ENCODE data around the gene ACOT8.
"Not testable (repeated sequence)": the region's sequence is repeated elsewhere in the genome, so short reads cannot be mapped to it uniquely, and the experiment has no call there.

ACOT8 gene

DNA sequence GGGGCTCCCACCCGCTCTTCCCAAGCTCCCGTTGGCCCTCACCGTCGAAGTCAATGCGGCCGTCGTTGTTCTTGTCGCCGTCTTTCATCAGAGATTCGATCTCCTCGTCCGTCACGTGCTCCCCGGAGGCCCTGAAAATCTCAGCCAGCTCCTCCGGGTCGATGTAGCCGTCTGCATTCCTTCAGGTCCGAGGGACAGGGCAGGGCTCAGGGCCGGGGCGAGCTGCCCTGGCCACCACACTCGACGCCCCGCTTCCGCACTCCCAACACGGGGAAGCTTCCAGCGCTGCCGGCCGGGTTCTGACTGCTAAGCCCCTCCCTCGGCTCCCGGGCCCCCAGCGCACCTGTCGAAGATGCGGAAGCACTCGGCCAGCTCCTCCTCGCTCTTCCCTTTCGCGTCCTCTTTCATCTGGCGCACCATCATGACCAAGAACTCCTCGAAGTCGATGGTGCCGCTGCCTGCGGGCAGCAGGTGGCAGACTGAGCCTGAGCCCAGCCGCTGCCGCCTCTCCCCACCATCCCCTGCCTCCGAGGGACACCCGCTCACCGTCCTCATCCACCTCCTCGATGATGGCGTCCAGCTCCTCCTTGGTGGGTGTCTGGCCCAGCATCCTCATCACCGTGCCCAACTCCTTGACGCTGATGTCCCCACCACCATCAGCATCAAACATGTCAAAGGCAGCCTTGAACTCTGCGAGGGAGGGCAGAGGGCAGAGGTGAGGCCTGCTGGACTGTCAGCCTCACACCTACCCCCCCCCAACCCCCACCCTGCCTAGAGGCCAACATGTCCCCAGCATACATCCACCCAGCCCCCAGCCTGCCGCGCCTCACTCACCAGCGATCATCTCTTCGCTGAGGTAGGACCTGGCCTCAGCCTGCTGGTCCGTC is 33.0 kb downstream of the ACOT8 start:
- peak; percentile 28 for DNase-seq

- DNase-seq: no peak
These were observed 34.3 kb downstream of the ACOT8 start for GRCh38 chr20:45822857-45823256.

GRCh38 chr20:45821947-45822346 is 35.2 kb downstream of the ACOT8 start:
- no peak for DNase-seq

- DNase-seq: no peak
These were observed 37.7 kb downstream of the ACOT8 start for GRCh38 chr20:45819466-45819865.

- no peak for DNase-seq
These were observed 39.0 kb downstream of the ACOT8 start for GRCh38 chr20:45818239-45818638.

- DNase-seq: no peak
These were observed 39.6 kb downstream of the ACOT8 start for GRCh38 chr20:45817376-45818194.

DNA sequence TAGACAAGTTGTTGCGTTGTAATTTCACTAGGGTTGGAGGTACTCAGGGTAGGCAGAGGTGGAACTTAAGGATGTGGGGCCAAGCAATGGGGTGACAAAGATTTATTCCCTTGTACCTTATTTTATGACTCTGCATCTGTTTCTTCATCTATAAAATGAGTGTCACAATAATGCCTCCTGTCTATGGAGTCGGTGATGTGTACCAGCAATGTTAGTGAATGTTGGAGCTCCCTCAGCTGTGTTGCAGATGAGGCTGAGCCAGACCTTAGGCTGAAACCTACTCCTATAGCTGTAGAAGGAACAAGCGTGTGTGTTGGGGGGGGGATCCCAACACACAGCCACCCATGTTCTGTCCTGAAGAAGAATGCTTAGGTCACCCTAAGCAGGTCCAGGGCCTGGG is 40.2 kb downstream of the ACOT8 start:
- no peak for DNase-seq

DNA sequence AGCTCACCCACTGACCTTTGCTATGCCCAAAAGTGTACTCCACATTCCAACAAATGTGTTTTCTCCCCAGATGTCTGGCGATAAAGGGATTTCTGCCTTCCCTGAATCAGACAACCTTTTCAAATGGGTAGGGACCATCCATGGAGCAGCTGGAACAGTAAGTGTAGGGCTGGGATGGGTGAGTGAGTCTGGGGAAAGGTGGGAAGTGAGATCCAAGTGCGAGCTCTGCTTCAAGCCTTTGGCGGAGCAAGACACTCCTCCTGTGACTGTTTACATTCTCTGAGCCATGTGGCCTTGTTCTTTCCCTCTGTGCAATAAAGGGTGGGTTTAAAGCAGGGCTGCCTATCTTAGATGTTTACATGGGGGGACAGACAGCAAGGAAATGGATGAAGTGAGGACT is 42.9 kb downstream of the ACOT8 start:
- no peak for DNase-seq

GRCh38 chr20:45813489-45813888 is 43.7 kb downstream of the ACOT8 start:
- no peak for DNase-seq

DNA sequence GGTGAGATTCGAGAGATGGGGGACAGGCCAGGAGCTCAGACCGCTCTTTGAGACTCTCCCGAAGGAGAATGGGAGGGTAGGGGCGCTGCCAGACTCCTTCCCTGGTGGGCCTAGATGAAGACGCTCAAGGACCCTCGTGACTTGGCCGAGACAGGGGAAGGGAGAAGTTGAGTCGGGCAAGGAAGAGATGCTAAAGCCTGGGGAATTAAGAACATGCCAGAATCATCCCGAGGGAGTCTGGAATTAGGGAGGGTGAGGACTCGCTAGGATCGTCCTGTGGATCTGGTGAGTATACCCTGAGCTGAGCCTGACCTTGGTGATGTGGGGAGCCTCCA is 44.2 kb downstream of the ACOT8 start:
- no peak for DNase-seq

- peak; percentile 92 for DNase-seq
These were observed 44.8 kb downstream of the ACOT8 start, which contains the start of gene UBE2C for GRCh38 chr20:45812157-45813005. Gene UBE2C, plus strand, starts transcription at chr20:45812644. Its CDS starts 52 bp downstream, at chr20:45812696.

DNA sequence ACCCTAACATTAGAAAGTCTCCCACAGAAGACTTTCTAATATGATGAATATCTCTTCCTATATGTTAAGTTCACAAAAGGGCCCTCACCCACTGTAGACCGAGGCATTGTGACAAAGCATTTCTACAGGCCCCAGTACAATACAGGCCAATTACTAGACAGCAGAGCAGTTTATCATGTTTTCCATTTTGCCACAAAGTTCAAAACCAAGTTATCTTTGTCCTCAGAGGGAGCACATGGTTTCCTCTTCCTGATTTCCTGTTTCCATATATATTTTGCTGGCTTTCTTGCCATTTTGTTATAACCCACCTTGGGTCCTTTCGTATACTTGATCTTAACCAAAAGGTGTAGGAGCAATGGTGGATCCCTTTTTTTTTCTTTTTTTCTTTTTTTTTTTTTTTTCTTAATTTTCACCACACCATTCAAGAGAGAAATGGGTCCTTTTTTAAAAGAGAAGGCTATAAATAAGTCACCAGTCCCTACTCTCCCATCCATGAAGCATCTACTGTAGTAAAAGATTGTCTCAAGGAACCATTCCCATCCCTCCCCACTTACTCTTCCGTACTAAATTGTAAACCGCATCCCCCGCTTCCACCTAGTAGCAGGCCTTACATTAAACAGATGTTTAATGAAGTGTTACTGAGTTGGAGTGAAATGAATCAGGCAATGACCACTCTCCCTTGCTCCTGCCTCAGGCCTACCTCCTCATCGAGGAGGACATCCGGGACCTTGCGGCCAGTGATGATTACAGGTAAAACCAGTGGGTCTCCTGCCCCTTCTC is 46.8 kb downstream of the ACOT8 start:
- DNase-seq: no peak

DNA sequence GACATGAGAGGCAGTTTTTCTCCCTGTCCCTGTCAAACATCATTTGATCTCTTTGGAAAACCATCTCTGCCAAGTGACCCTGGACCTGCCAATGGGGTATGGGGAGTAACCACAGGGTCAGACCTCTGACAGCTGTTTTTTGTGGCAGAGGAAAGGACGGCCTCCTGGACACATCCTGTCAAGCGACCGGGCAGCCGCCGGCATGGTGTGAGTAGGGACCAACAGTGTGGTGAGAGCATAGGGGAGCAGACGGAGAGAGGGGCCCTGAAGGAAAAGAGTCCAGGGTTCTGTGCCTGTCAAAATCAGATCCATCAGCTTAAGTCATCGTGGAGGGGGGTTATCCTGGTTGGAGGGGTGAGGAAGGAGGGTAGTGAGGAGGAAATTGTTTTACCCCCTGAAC is 55.3 kb downstream of the ACOT8 start:
- no peak for DNase-seq

DNA sequence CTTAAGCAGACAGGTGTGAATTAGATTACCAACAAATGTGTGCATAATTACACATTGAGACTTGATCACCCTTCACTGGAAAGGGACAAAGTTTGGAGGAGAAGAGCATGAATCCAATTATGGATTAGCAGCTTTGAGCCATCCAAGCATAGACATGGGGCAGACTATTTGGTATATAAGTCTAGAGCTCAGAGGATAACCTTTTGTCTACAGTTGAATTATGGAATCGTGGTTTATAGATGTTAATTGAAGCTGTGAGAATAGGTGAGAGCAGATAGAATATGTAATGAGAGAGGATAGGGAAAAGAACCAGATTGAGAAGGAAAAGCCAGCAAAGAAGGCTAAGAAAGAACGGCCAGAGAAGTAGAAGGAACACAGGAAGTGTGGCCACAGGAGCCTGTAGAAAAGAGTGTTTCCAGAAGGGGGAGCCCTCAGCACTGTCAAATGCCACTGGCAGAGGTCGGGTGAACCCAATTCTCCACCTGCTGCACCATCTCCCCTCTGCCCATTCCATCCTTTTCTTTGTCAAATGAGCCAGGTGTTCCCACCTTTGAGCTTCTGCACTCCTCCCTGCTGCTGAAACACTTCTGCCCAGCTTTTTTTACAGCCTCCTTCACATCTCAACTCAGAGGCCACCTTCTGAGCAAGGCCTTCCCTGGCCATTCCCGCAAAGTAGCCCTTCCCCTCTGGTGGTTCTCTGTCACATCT is 58.1 kb downstream of the ACOT8 start:
- DNase-seq: peak; percentile 42

DNA sequence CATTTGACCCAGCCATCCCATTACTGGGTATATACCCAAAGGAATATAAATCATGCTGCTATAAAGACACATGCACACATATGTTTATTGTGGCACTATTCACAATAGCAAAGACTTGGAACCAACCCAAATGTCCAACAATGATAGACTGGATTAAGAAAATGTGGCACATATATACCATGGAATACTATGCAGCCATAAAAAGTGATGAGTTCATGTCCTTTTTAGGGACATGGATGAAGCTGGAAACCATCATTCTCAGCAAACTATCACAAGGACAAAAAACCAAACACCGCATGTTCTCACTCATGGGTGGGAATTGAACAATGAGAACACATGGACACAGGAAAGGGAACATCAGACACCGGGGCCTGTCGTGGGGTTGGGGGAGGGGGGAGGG is 59.2 kb downstream of the ACOT8 start:
- not testable (repeated sequence) for DNase-seq

DNA sequence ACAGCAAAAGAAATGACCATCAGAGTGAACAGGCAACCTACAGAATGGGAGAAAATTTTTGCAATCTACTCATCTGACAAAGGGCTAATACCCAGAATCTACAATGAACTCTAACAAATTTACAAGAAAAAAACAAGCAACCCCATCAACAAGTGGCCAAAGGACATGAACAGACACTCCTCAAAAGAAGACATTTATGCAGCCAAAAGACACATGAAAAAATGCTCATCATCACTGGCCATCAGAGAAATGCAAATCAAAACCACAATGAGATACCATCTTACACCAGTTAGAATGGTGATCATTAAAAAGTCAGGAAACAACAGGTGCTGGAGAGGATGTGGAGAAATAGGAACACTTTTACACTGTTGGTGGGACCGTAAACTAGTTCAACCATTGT is 59.7 kb downstream of the ACOT8 start:
- not testable (repeated sequence) for DNase-seq

GRCh38 chr20:45796337-45797065 is 60.7 kb downstream of the ACOT8 start:
- no peak for DNase-seq

GRCh38 chr20:45792317-45793118 is 64.7 kb downstream of the ACOT8 start:
- no peak for DNase-seq

Measured in stimulated activated naive CD4-positive, alpha-beta T cell treated with Interleukin-2 at 50 U/mL for 16 hours (primary cell).